Stomach (tissue), 19 donors: ENCODE measurements around the gene ROGDI. TPM values are rescaled to one million over a fixed set of nuclear protein-coding genes. Genes with fewer than 3 reads are reported as not detected.

ENCODE experiments used
- DNase-seq, 2 donors: peaks; one replicate each; pipeline versions ENCODE4 v3.0.0 to v3.0.0-alpha.2; 2013 to 2019
- H3K27ac ChIP-seq, 5 donors: fragments of 200-600 bp in 4 of 5; sonication (generic) in 4 of 5; one replicate each; pipeline ENCODE4 v1.5.1; 2013 to 2019; ENCODE audit warnings: mild to moderate bottlenecking in 1 of 5, moderate library complexity in 1 of 5
- H3K27me3 ChIP-seq, 3 donors: fragments of 200-600 bp; sonication (generic); one replicate each; pipeline ENCODE4 v1.5.1; 2017 to 2019; ENCODE audit warnings: mixed run types in 1 of 3
- H3K36me3 ChIP-seq, 4 donors: fragments of 200-600 bp; sonication (generic); 1 replicate in 3 of 4; 2 replicates in 1 of 4; pipeline ENCODE4 v1.5.1; 2016 to 2019
- H3K4me1 ChIP-seq, 4 donors: fragments of 200-600 bp; sonication (generic); one replicate each; pipeline ENCODE4 v1.5.1; 2016 to 2019
- H3K4me3 ChIP-seq, 4 donors: fragments of 200-600 bp; sonication (generic) in 3 of 4; one replicate each; pipeline ENCODE4 v1.5.1; 2016 to 2019; ENCODE audit warnings: mild to moderate bottlenecking in 1 of 4
- H3K9me3 ChIP-seq, 4 donors: fragments of 200-600 bp; sonication (generic); one replicate each; pipeline ENCODE4 v1.5.1; 2016 to 2019
- CTCF ChIP-seq, 7 experiments: fragments of 450-650 bp in 4 of 7; fragments of 200-600 bp in 3 of 7; sonication (generic) in 3 of 7; IDR thresholded peaks; one replicate each; pipeline ENCODE4 v1.5.1; 2016 to 2019; ENCODE audit warnings: antibody characterized with exemption in 7 of 7, control low read depth in 2 of 7, mild to moderate bottlenecking in 1 of 7
- EP300 ChIP-seq: sonication (generic); formaldehyde crosslinking; IDR thresholded peaks from one replicate; pipeline ENCODE4 v1.6.1; 2017; ENCODE audit warnings: antibody characterized with exemption
- POLR2A ChIP-seq, 4 donors: fragments of 450-650 bp; IDR thresholded peaks; one replicate each; pipeline ENCODE4 v1.6.1; 2016; ENCODE audit warnings: antibody characterized with exemption in 4 of 4, control low read depth in 2 of 4, mild to moderate bottlenecking in 1 of 4, moderate library complexity in 1 of 4
- POLR2AphosphoS5 ChIP-seq, 3 donors: sonication (generic); formaldehyde crosslinking; IDR thresholded peaks; one replicate each; pipeline ENCODE4 v1.6.1; 2016; ENCODE audit warnings: antibody characterized with exemption in 3 of 3
- WGBS, 5 donors: extraction: QIAGEN DNeasy Blood & Tissue Kit in 3 of 5; methylation state at CpG; one replicate each; pipeline versions ENCODE4 v1.1.5 to v1.1.7; 2013 to 2018; 5-methylcytosine and 5-hydroxymethylcytosine counted together
- intact Hi-C: fragments of 100-400 bp; cut with DNase I; formaldehyde crosslinking; loops from one replicate; pipeline ENCODE4 v1.15.1; 2023; ENCODE audit warnings: low total_unique reads
- long read RNA-seq, 10 donors: transcript quantifications; one replicate each; lab custom pipeline, GENCODE V29; 2026
- polyA plus RNA-seq, 3 donors: library from polyadenylated mRNA; stranded (reverse); fragments of 200-250 nt; gene quantifications; one replicate each; pipeline ENCODE4 v1.2.3, GENCODE V29; 2013
- total RNA-seq, 5 donors: library from RNA; depleted of rRNA; stranded (reverse); fragments of >200 nt; gene quantifications; one replicate each; pipeline versions ENCODE4 v1.1.0 to v1.2.3, GENCODE V29; 2014 to 2016
- donor health status: healthy with polysubstance abuse.
- donor health status: Bipolar disorder and iron deficiency.
- donor health status: healthy.

Gene ROGDI
- 100 to 1,000 TPM in 1 of 5 donors, 10 to 100 TPM in 3, 1 to 10 TPM in 1; 6.1 to 350 (median 45.5) TPM for total RNA-seq
- polyA plus RNA-seq: 10 to 100 TPM; 27.0 to 63.9 (median 46.1) TPM
- long read RNA-seq, donor 1, partial matches to known transcripts: 0 of 6 reads
- long read RNA-seq, donor 1, other reads (novel, unspliced or antisense): 0 of 6 reads
- long read RNA-seq, donor 2, transcript ROGDI-201 (11 exons, 1,735 nt): major isoform, 10 of 13 reads
- long read RNA-seq, donor 2, partial matches to known transcripts: 0 of 13 reads
- long read RNA-seq, donor 2, other reads (novel, unspliced or antisense): 0 of 13 reads
- long read RNA-seq, donor 3, partial matches to known transcripts: 0 of 1 reads
- long read RNA-seq, donor 3, other reads (novel, unspliced or antisense): 0 of 1 reads
- long read RNA-seq, donor 4, partial matches to known transcripts: 0 of 3 reads
- long read RNA-seq, donor 4, other reads (novel, unspliced or antisense): 0 of 3 reads
- long read RNA-seq, donor 5, partial matches to known transcripts: 5 of 14 reads
- long read RNA-seq, donor 5, other reads (novel, unspliced or antisense): 0 of 14 reads
- long read RNA-seq, donor 6, transcript ROGDI-213 (7 exons, 2,684 nt): minor isoform, 10 of 61 reads
- long read RNA-seq, donor 6, transcript ROGDI-201 (11 exons, 1,735 nt): major isoform, 23 of 61 reads
- long read RNA-seq, donor 6, partial matches to known transcripts: 19 of 61 reads
- long read RNA-seq, donor 6, other reads (novel, unspliced or antisense): 5 of 61 reads
- long read RNA-seq, donor 7, transcript ROGDI-201 (11 exons, 1,735 nt): major isoform, 7 of 12 reads
- long read RNA-seq, donor 7, partial matches to known transcripts: 5 of 12 reads
- long read RNA-seq, donor 7, other reads (novel, unspliced or antisense): 0 of 12 reads
- long read RNA-seq, donor 8, partial matches to known transcripts: 5 of 8 reads
- long read RNA-seq, donor 8, other reads (novel, unspliced or antisense): 0 of 8 reads
- long read RNA-seq, donor 9, transcript ROGDI-201 (11 exons, 1,735 nt): major isoform, 5 of 15 reads
- long read RNA-seq, donor 9, partial matches to known transcripts: 10 of 15 reads
- long read RNA-seq, donor 9, other reads (novel, unspliced or antisense): 0 of 15 reads
- long read RNA-seq, donor 10, partial matches to known transcripts: 0 of 5 reads
- long read RNA-seq, donor 10, other reads (novel, unspliced or antisense): 0 of 5 reads

GRCh38 chr16:4801962-4802658 lies at the start of gene ROGDI:
Gene ROGDI, minus strand, starts transcription at chr16:4802633. Its CDS starts 62 bp downstream, at chr16:4802571.
- 0 to 1% (median 1%) methylated on average over 12 to 70 of the region's 70 CpGs for WGBS, 5 donors
- H3K27me3 ChIP-seq: no peaks in the 10 kb centered on the region
- peak; percentile 95 to 96 for DNase-seq

DNA sequence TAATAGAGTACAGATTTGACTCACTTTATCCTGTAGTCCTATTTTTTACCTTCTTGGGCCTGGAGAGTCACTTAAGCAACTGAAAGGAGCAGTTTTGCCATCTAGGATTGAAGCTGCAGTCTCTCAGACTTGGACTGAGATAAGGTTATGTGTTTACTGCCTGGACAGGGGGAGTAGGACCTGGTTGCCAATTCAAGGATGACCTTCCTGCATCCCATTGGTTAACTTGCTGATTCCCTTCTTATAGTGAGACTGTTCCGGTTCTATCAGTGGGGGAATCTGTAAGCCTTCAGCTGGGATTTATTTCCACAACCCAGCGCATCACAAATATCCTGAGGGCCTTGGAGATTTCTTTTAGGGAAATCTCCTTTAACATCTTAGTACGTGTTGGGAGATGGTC lies 47.8 kb upstream of the ROGDI start:
- 54 to 72% (median 59%) methylated on average over 3 of the region's 3 CpGs for WGBS, 5 donors
- Histone ChIP-seq H3K9me3 (no peaks in the 10 kb centered on the region), H3K4me1 (peaks cover 34 to 65% (median 51%) of the 10 kb centered on the region in 4 donors), H3K4me3 (peak overlapping the region in 2 of 4 donors; percentile 15 to 96), H3K36me3 (peaks cover 17 to 30% (median 28%) of the 10 kb centered on the region in 4 donors), H3K27ac (no peak overlapping the region), H3K27me3 (no peaks in the 10 kb centered on the region)
- DNase-seq: no peak
- TF ChIP-seq POLR2AphosphoS5 (IDR thresholded peaks at IDR 0.05) (no peak), EP300 (no peak)
- intact Hi-C loops: no loop called here

More at GRCh38 chr16:4801962-4802658, at the start of gene ROGDI:
- Histone ChIP-seq H3K27ac (peak within 1 kb of the TSS; percentile 86 to 96 (median 93)), H3K4me1 (peaks cover 37 to 57% (median 45%) of the 10 kb centered on the region in 4 donors), H3K4me3 (peak within 1 kb of the TSS; percentile 69 to 96 (median 90)), H3K9me3 (no peaks in the 10 kb centered on the region), H3K36me3 (peaks cover 19 to 64% (median 56%) of the 10 kb centered on the region in 4 donors)
- TF ChIP-seq EP300 (no peak), POLR2AphosphoS5 (IDR thresholded peaks at IDR 0.05) (peak in 2 of 3 donors; percentile 61 to 82), POLR2A (IDR thresholded peaks at IDR 0.05) (peak in 2 of 4 donors; percentile 14 to 26), CTCF (IDR thresholded peaks at IDR 0.05) (no peak)
- intact Hi-C loops: no loop called here

DNA sequence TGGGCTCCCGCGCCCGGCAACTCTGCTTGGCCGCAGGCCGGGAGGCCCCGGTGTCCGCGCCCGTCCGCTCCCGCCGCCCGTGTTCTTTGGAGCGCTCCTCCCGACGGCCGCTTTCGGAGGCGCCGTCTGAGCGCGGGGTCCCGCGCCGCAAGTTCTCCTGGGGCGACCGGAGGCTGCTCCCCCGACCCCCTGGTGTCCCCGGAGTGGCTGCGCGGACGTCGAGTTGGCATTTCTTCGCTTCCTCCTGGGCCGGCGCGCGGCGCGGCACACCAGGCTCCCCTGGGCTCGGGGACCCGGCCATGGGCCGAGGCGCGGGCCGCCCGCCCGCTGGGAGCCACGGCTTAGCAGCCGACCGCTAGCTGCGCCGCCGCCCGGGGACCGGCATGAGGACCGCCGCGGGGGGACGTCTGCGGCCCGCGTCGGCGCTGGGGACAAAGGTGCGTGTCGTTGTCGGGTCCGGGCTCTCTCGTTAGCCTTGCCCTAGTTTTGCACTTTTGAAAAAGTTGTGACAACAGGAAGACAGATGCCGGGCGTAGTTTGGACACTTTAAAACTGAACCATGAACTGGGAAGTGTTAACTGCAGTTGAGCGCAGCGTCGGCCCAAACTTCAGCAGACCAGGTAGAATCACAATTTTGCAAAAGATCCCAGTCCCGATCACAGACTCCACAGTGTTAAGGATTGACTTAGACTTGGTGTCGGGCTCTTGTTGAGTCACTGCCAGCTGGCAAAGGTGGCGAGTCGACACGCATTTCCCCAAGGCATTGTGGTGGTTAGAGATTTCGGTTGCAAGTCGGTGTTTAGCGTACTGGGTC lies 45.5 kb upstream of the ROGDI start:
- peak; percentile 73 to 75 for DNase-seq
- WGBS, 5 donors: 0% methylated on average over 25 to 83 of the region's 83 CpGs
- Histone ChIP-seq H3K9me3 (no peaks in the 10 kb centered on the region), H3K36me3 (peaks cover 15 to 30% (median 28%) of the 10 kb centered on the region in 4 donors), H3K27me3 (no peaks in the 10 kb centered on the region), H3K27ac (peak overlapping the region; percentile 97 to 99 (median 98)), H3K4me1 (peaks cover 35 to 76% (median 52%) of the 10 kb centered on the region in 4 donors), H3K4me3 (peak overlapping the region; percentile 77 to 96 (median 94))
- intact Hi-C loops: no loop called here
- TF ChIP-seq POLR2AphosphoS5 (IDR thresholded peaks at IDR 0.05): no peak

- peak; percentile 100 for DNase-seq
- no peaks in the 10 kb centered on the region for H3K27me3 ChIP-seq
- peak within 1 kb of the TSS; percentile 97 to 99 (median 98) for H3K27ac ChIP-seq
- WGBS, 5 donors: 0 to 1% (median 0%) methylated on average over 8 to 126 of the region's 126 CpGs
- H3K36me3 ChIP-seq: peaks cover 23 to 36% (median 34%) of the 10 kb centered on the region in 4 donors
- peaks cover 35 to 67% (median 48%) of the 10 kb centered on the region in 4 donors for H3K4me1 ChIP-seq
- intact Hi-C loops: no loop called here
- TF ChIP-seq POLR2AphosphoS5 (IDR thresholded peaks at IDR 0.05) (peak; percentile 76 to 88 (median 87)), CTCF (IDR thresholded peaks at IDR 0.05) (no peak), POLR2A (IDR thresholded peaks at IDR 0.05) (peak in 2 of 4 donors; percentile 20 to 55)
- no peaks in the 10 kb centered on the region for H3K9me3 ChIP-seq
- peak within 1 kb of the TSS; percentile 77 to 96 (median 94) for H3K4me3 ChIP-seq
Observed at GRCh38 chr16:4846901-4847773, 44.7 kb upstream of the ROGDI start, which contains the start of the genes GLYR1 and UBN1. Gene GLYR1, minus strand, starts transcription at chr16:4847288. Its CDS starts 23 bp downstream, at chr16:4847265. Gene UBN1, plus strand, starts transcription at chr16:4847481. Its CDS starts 5,437 bp downstream, at chr16:4852918.
